ENCODE measurements around the gene ARAP1. TPM values are rescaled to one million over a fixed set of nuclear protein-coding genes. Genes with fewer than 3 reads are reported as not detected.
A peak's percentile ranks its signal among the peaks of the same experiment; 100 is the strongest.

The ARAP1 gene
- total RNA-seq, 2 experiments from 2014 or later: 77.4 to 79.6 TPM

- peaks cover 2% of the 10 kb centered on the region for H3K36me3 Mint-ChIP-seq
- intact Hi-C loops (cut with micrococcal nuclease): loop anchor here (10.0 kb wide), 2 partner anchors 425 to 525 kb away; partner anchors contain the start of gene FCHSD2
These were observed 32.2 kb downstream of the ARAP1 start for GRCh38 chr11:72720047-72720446.

DNA sequence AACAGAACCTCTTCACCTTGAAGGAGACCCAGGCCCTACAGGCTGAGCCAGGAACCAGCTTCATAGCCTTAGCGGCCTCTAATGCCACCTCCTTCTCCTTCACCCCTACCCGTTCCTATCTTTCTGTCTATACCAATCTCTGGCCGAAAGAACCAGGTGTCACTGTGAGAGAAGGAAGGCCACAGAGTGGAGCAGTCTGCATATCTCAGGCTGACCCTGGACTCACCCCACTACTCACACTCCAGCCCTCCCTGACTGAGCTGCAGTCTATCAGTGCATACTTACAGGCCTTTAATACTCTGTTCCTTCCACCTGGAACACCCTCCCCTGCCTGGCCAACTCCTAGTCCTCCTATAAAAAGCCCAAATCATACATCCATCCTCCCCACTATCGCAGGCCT, 32.7 kb downstream of the ARAP1 start:
- no peaks in the 10 kb centered on the region for H3K9me3 Mint-ChIP-seq
- H3K4me1 Mint-ChIP-seq (ENCODE audit: low read depth): peaks cover 54% of the 10 kb centered on the region
- peaks cover 2% of the 10 kb centered on the region for H3K36me3 Mint-ChIP-seq
- ChIA-PET POLR2A (no interaction called here), CTCF (interaction anchor here (2.6 kb wide), 1 partner anchor 36 kb away, joined by 8 read pairs; no protein-coding TSS in a partner anchor)
- intact Hi-C loops (cut with micrococcal nuclease): no loop called here
- H3K27ac Mint-ChIP-seq: peak overlapping the region; percentile 91
- H3K27me3 Mint-ChIP-seq: no peaks in the 10 kb centered on the region
- H3K4me3 Mint-ChIP-seq: peak overlapping the region; percentile 90
- no peak for DNase-seq

More at GRCh38 chr11:72720047-72720446, 32.2 kb downstream of the ARAP1 start:
- no peak for DNase-seq
- CTCF ChIA-PET: interaction anchor here (1.1 to 7.9 kb wide), 3 partner anchors 36 to 93 kb away, joined by 6 to 129 read pairs (median 8); partner anchors contain the start of gene STARD10
- Mint-ChIP-seq H3K27ac (peak overlapping the region; percentile 91), H3K4me1 (ENCODE audit: low read depth) (peaks cover 50% of the 10 kb centered on the region), H3K27me3 (no peaks in the 10 kb centered on the region), H3K4me3 (peak overlapping the region; percentile 90), H3K9me3 (no peaks in the 10 kb centered on the region)
- POLR2A ChIA-PET: interaction anchor here (3.0 kb wide), 1 partner anchor 96 kb away, joined by 8 read pairs; no protein-coding TSS in a partner anchor

DNA sequence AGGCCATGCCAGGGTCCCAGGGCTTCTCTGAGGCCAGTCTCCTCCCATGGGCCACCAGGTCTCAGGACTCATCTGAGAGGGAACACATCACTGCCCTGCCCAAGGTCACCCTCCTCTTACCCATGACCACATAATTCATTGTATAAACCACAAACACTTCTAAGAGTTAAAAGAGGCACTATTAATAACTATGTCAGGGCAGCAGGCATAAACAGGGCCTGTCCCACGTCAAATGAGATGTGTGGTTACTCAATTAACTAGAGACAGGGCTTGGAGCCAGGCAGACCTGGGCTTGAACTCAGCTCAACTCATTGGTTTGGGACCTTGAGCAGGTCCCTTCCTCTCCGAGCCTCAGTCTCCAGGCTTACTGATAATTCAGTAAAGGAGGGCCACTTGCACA, 33.1 kb downstream of the ARAP1 start:
- Mint-ChIP-seq H3K9me3 (no peaks in the 10 kb centered on the region), H3K4me3 (no peak overlapping the region), H3K27me3 (no peaks in the 10 kb centered on the region), H3K36me3 (peaks cover 2% of the 10 kb centered on the region), H3K27ac (no peak overlapping the region), H3K4me1 (ENCODE audit: low read depth) (peaks cover 54% of the 10 kb centered on the region)
- ChIA-PET CTCF (interaction anchor here (2.6 kb wide), 1 partner anchor 35 kb away, joined by 8 read pairs; no protein-coding TSS in a partner anchor), POLR2A (no interaction called here)
- intact Hi-C loops (cut with micrococcal nuclease): no loop called here
- DNase-seq: no peak

DNA sequence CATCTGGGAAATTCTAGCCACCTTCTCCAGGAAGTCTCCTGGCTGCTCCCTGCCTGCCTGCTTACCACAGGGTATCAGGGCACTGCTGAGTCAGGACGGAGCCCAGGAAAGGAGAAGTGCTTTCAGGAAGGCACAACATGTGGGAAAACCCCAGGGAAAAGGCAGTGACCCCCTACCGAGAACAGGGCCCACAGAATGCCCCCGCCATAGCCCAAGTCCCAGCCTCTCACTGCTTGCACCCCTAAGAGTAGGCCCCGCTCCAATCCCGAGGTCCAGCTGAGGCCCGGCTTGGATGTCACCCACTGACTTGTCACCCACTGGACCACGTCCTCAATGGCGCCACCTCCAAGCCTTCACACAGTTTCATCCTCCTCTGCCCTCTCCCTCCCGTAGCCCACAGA, 34.1 kb downstream of the ARAP1 start:
- POLR2A ChIA-PET: no interaction called here
- no peaks in the 10 kb centered on the region for H3K27me3 Mint-ChIP-seq

GRCh38 chr11:72716788-72717435, 35.3 kb downstream of the ARAP1 start:
- Mint-ChIP-seq H3K9me3 (no peaks in the 10 kb centered on the region), H3K36me3 (peaks cover 2% of the 10 kb centered on the region), H3K4me3 (no peak overlapping the region), H3K27ac (no peak overlapping the region), H3K4me1 (ENCODE audit: low read depth) (peaks cover 44% of the 10 kb centered on the region), H3K27me3 (no peaks in the 10 kb centered on the region)
- ChIA-PET POLR2A (no interaction called here), CTCF (interaction anchor here (0.6 to 3.0 kb wide), 7 partner anchors 8 to 691 kb away, joined by 3 to 10 read pairs (median 4); partner anchors contain the start of gene STARD10)
- DNase-seq: no peak
- intact Hi-C loops (cut with micrococcal nuclease): no loop called here

More for the DNA sequence above, 34.1 kb downstream of the ARAP1 start:
- H3K4me3 Mint-ChIP-seq: no peak overlapping the region
- no peak overlapping the region for H3K27ac Mint-ChIP-seq
- H3K9me3 Mint-ChIP-seq: no peaks in the 10 kb centered on the region
- peaks cover 2% of the 10 kb centered on the region for H3K36me3 Mint-ChIP-seq
- intact Hi-C loops (cut with micrococcal nuclease): no loop called here
- CTCF ChIA-PET: interaction anchor here (3.0 kb wide), 1 partner anchor 34 kb away, joined by 10 read pairs; no protein-coding TSS in a partner anchor
- DNase-seq: no peak
- H3K4me1 Mint-ChIP-seq (ENCODE audit: low read depth): peaks cover 48% of the 10 kb centered on the region

DNA sequence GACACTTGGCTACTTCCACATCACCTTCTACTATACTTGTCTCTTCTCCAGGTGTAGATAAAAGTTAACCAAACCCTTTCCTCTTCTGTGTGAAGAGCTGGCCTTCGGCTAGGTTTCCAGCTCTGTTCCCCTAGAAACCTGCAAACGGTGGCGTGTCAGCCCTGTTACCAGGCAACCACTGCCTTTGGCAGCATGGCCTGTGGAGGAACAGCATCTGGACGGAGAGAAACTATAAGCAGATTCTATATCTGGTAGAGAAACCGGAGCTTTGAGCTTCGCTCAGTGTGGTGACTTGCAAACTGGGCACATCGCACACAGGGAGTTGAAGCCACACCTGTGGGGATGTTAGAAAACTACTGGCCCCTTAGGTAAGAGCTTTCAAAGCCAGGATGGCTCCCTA, 35.9 kb downstream of the ARAP1 start:
- no peaks in the 10 kb centered on the region for H3K9me3 Mint-ChIP-seq
- POLR2A ChIA-PET: interaction anchor here (0.7 to 1.6 kb wide), 2 partner anchors 32 to 65 kb away, joined by 3 to 5 read pairs; no protein-coding TSS in a partner anchor
- DNase-seq: no peak
- H3K27me3 Mint-ChIP-seq: no peaks in the 10 kb centered on the region
- intact Hi-C loops (cut with micrococcal nuclease): no loop called here
- no peak overlapping the region for H3K27ac Mint-ChIP-seq
- CTCF ChIA-PET: interaction anchor here (1.1 to 3.0 kb wide), 4 partner anchors 9 to 131 kb away, joined by 4 to 10 read pairs (median 6); no protein-coding TSS in a partner anchor
- H3K36me3 Mint-ChIP-seq: peaks cover 2% of the 10 kb centered on the region
- no peak overlapping the region for H3K4me3 Mint-ChIP-seq
- H3K4me1 Mint-ChIP-seq (ENCODE audit: low read depth): peaks cover 44% of the 10 kb centered on the region

- Mint-ChIP-seq H3K4me1 (ENCODE audit: low read depth) (peaks cover 14% of the 10 kb centered on the region), H3K27ac (no peak overlapping the region), H3K27me3 (no peaks in the 10 kb centered on the region), H3K9me3 (no peaks in the 10 kb centered on the region), H3K36me3 (peaks cover 10% of the 10 kb centered on the region), H3K4me3 (no peak overlapping the region)
- CTCF ChIA-PET: no interaction called here
- intact Hi-C loops (cut with micrococcal nuclease): no loop called here
- no peak for DNase-seq
- POLR2A ChIA-PET: no interaction called here
These were observed 39.4 kb downstream of the ARAP1 start for GRCh38 chr11:72712841-72713240.

GRCh38 chr11:72712168-72712751, 39.9 kb downstream of the ARAP1 start:
- H3K36me3 Mint-ChIP-seq: peaks cover 13% of the 10 kb centered on the region
- H3K9me3 Mint-ChIP-seq: no peaks in the 10 kb centered on the region
- no peak overlapping the region for H3K4me3 Mint-ChIP-seq
- DNase-seq: no peak
- POLR2A ChIA-PET: interaction anchor here (0.6 kb wide), 1 partner anchor 59 kb away, joined by 3 read pairs; no protein-coding TSS in a partner anchor
- intact Hi-C loops (cut with micrococcal nuclease): no loop called here
- CTCF ChIA-PET: no interaction called here
- H3K27me3 Mint-ChIP-seq: no peaks in the 10 kb centered on the region
- peaks cover 9% of the 10 kb centered on the region for H3K4me1 Mint-ChIP-seq (ENCODE audit: low read depth)
- no peak overlapping the region for H3K27ac Mint-ChIP-seq

DNA sequence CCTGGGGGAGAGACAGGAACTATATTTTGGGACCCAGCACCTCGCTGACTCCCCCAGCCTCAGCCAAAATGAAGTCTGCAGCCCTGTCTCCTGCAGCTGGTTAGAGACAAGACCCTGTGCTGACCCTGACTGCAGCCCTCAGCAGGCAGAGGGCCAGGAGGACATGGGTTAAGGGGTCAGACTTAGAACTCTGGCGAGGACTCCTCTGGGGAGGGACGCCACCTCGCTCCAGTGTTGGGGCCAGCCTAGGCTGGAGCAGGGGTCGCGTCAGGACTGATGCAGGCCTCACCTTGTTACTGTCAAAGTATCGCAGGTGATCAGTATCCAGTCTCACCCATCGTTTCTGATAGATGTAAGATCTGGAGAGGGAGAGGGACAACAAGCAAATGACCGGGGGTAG, 41.1 kb downstream of the ARAP1 start:
- Mint-ChIP-seq H3K27me3 (no peaks in the 10 kb centered on the region), H3K27ac (no peak overlapping the region), H3K36me3 (peaks cover 22% of the 10 kb centered on the region), H3K4me1 (ENCODE audit: low read depth) (peaks cover 7% of the 10 kb centered on the region), H3K9me3 (no peaks in the 10 kb centered on the region), H3K4me3 (no peak overlapping the region)
- no peak for DNase-seq
- CTCF ChIA-PET: no interaction called here
- intact Hi-C loops (cut with micrococcal nuclease): no loop called here
- POLR2A ChIA-PET: no interaction called here

DNA sequence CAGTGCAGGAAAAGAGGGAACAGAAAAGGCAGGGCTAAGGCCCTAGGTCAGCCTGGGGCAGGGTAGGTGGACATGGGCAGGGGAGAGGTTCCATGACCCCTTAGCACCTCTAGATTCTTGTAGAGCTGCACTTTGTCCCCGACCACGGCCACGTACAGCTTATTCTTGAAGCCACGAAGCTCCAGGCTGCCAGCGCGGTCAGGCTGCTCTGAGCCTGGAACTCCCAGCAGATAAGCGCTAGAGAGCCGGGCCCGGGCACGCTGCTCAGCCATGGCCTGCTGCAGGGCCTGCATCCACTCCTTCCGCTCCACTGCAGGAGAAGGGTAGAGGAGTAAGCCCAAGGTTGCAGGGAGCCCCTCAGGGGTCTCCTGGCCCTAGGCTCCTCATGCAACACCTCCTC, 41.9 kb downstream of the ARAP1 start:
- Mint-ChIP-seq H3K4me1 (ENCODE audit: low read depth) (peaks cover 5% of the 10 kb centered on the region), H3K27ac (no peak overlapping the region), H3K9me3 (no peaks in the 10 kb centered on the region), H3K4me3 (no peak overlapping the region), H3K27me3 (no peaks in the 10 kb centered on the region), H3K36me3 (peaks cover 24% of the 10 kb centered on the region)
- no peak for DNase-seq
- intact Hi-C loops (cut with micrococcal nuclease): no loop called here
- POLR2A ChIA-PET: no interaction called here
- CTCF ChIA-PET: interaction anchor here (2.2 kb wide), 1 partner anchor 26 kb away, joined by 5 read pairs; no protein-coding TSS in a partner anchor

DNA sequence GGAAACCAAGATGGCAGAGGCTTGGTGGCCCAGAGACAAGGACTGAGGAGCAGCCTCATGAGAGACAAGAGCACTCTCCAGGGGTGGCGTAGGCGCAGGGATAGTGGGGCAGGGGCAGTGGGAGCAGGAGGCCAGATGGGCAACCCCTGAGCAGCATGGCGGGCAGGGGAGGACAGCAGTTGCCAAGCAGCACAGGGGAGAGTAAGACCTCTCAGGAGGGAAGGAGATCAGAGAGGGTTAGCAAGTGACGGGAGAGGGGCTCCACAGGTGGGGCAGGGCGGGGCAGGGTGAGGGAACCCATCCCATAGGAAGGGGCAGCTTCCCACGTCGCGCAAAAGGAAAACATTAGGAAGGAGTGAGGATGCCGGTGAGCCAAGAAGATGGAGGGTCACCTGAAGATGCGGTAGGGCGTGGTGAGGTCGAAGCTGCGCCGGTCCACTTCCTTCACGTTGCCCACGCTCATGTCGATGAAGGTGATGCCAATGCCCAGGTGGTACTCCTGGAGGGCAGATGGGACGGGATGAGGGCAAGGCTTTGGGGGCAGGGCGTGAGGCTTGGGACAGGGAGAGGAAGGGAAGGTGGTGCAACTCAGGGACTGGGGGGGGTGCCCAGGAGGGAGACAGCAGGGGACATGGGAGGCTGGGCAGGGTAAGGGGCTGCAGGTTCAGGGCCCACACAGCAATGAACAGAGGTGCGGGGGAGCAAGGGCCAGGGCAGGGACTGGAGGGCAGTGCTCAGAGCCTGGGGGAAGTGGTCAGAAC, 42.5 kb downstream of the ARAP1 start:
- no peaks in the 10 kb centered on the region for H3K9me3 Mint-ChIP-seq
- POLR2A ChIA-PET: no interaction called here
- peaks cover 24% of the 10 kb centered on the region for H3K36me3 Mint-ChIP-seq
- H3K4me1 Mint-ChIP-seq (ENCODE audit: low read depth): peaks cover 1% of the 10 kb centered on the region
- no peak for DNase-seq
- CTCF ChIA-PET: interaction anchor here (2.2 kb wide), 1 partner anchor 26 kb away, joined by 5 read pairs; no protein-coding TSS in a partner anchor
- H3K27me3 Mint-ChIP-seq: no peaks in the 10 kb centered on the region
- no peak overlapping the region for H3K4me3 Mint-ChIP-seq
- intact Hi-C loops (cut with micrococcal nuclease): no loop called here
- no peak overlapping the region for H3K27ac Mint-ChIP-seq

DNA sequence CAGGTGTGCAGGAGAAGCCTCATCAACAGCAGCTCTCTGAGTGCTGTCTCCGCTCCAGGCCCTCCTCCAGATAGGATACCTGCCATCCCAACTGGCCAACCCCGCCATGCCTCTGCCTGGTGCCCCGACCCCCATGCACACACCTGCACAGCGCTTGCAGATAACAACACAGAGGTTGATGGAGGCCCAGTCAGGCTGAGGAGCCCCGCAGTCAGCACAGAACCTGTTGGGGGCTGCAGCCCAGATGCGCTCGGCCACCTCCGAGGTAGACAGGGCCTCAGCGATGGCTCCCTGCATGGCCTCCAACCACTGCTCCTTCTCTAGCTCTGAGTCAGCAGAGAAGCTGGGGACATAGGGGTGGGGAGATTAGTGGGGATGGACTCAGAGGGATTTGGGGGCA, 45.2 kb downstream of the ARAP1 start:
- Mint-ChIP-seq H3K27me3 (no peaks in the 10 kb centered on the region), H3K36me3 (peaks cover 24% of the 10 kb centered on the region), H3K4me1 (ENCODE audit: low read depth) (no peaks in the 10 kb centered on the region), H3K9me3 (no peaks in the 10 kb centered on the region), H3K27ac (no peak overlapping the region), H3K4me3 (no peak overlapping the region)
- no peak for DNase-seq
- intact Hi-C loops (cut with micrococcal nuclease): no loop called here
- ChIA-PET POLR2A (no interaction called here), CTCF (no interaction called here)

Measured in activated CD4-positive, alpha-beta memory T cell treated with anti-CD3 and anti-CD28 coated beads for 36 hours (primary cell).